Measurements from ENCODE around the gene PTGER3.

PTGER3 gene

DNA sequence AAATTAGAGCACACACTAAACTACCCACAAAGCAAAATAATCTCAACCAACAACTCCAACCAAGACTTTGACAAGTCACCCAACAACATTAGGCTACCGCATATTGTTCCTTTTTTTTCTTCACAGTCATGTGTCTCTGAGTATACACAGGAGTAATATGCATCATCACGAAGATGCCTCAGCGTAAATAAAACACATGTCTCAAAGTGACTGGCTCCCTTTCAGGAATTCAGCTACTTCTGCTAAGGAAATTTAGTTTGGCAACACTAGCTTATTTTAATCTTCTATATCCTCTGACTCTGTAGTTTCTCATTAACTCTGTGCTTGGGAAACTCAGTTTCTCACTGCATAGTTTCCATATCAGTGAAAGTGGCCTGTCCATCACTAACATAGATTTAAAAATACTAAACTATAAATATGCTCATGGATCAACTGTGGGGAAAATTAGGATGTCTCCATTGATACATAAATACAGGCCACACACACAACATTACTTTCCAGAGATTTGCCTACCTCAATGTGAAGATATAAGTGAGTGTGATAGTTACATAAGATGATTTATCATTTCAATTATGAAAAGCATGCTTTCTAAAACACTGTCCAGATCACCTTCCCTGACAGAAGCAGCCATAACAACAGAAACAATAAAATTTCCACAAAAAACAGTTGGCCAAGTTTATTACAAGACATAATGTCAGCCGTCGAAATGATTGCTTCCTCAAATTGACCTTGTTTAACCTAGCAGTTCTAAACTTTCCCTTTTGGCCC is 113.2 kb downstream of the PTGER3 start:
- H3K4me3 ChIP-seq: no peak overlapping the region
- DNase-seq (ENCODE audit: low spot score): no peak
- no peak overlapping the region for H3K27ac ChIP-seq
- TF ChIP-seq, protein P1, sequence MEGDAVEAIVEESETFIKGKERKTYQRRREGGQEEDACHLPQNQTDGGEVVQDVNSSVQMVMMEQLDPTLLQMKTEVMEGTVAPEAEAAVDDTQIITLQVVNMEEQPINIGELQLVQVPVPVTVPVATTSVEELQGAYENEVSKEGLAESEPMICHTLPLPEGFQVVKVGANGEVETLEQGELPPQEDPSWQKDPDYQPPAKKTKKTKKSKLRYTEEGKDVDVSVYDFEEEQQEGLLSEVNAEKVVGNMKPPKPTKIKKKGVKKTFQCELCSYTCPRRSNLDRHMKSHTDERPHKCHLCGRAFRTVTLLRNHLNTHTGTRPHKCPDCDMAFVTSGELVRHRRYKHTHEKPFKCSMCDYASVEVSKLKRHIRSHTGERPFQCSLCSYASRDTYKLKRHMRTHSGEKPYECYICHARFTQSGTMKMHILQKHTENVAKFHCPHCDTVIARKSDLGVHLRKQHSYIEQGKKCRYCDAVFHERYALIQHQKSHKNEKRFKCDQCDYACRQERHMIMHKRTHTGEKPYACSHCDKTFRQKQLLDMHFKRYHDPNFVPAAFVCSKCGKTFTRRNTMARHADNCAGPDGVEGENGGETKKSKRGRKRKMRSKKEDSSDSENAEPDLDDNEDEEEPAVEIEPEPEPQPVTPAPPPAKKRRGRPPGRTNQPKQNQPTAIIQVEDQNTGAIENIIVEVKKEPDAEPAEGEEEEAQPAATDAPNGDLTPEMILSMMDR (IDR thresholded peaks at IDR 0.05): no peak

DNA sequence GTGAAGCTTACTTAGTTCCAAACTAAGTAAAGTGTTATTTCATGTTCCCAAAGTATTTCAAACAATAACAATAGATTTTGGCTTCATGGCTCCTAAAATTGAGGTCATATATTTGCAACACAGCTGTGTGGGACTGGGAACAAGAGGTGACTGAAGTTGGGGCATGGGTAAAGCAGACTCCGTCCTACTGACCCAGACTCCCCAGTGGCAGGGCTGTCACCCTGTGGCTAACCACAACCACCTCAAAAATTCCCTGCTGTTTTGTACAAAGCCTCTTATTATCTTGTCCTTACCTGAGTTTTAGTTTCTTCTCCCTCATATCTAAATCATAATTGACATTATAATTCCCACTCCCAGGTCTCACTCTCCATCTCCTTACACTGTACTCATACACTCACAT is 117.6 kb downstream of the PTGER3 start:
- TF ChIP-seq, protein P1 (IDR thresholded peaks at IDR 0.05): no peak

GRCh38 chr1:70922196-70922595 is 125.4 kb downstream of the PTGER3 start:
- no peak overlapping the region for H3K4me3 ChIP-seq
- no peak overlapping the region for H3K27ac ChIP-seq
- TF ChIP-seq, protein P1 (IDR thresholded peaks at IDR 0.05): no peak
- DNase-seq (ENCODE audit: low spot score): no peak

More for the DNA sequence above, 117.6 kb downstream of the PTGER3 start:
- DNase-seq (ENCODE audit: low spot score): no peak
- Histone ChIP-seq H3K4me3 (no peak overlapping the region), H3K27ac (no peak overlapping the region)

Data from coronary artery (tissue), 2 donors.